Body of pancreas (tissue), 4 donors: Measurements from ENCODE around the gene LMBR1.

ENCODE experiments used
- CTCF ChIP-seq, 7 experiments: fragments of 450-650 bp in 4 of 7; fragments of 200-600 bp in 3 of 7; sonication (generic) in 3 of 7; IDR thresholded peaks; one replicate each; pipeline ENCODE4 v1.5.1; 2016 to 2019; ENCODE audit warnings: antibody characterized with exemption in 7 of 7
- POLR2A ChIP-seq, 3 donors: fragments of 450-650 bp; IDR thresholded peaks; one replicate each; pipeline ENCODE4 v1.6.1; 2016; ENCODE audit warnings: antibody characterized with exemption in 3 of 3, mild to moderate bottlenecking in 2 of 3

GRCh38 chr7:156725073-156725472 is 167.9 kb downstream of the LMBR1 start:
- no peak for TF ChIP-seq CTCF (IDR thresholded peaks at IDR 0.05)
- TF ChIP-seq POLR2A (IDR thresholded peaks at IDR 0.05) = no peak
